OCI-LY3 (cell line): ENCODE measurements around the gene PXN.

Experiments used
- CTCF ChIP-seq: fragments of 200-600, 300-600 bp; sonication (generic); IDR thresholded peaks from 2 replicates; pipeline ENCODE4 v1.5.1; 2014; ENCODE audit warnings: antibody characterized with exemption, low read length, low read depth
- EZH2phosphoT487 ChIP-seq: fragments of 200-600 bp; shearing (Covaris generic); IDR thresholded peaks from 2 replicates; pipeline ENCODE4 v1.6.1; 2018; ENCODE audit warnings: antibody characterized with exemption, mixed run types, low read depth

GRCh38 chr12:120262852-120263747 is 2.4 kb downstream of the PXN start:
- no peak for TF ChIP-seq CTCF
- no peak for TF ChIP-seq EZH2phosphoT487
